K562 (cell line): ENCODE data around the gene DSCAM. TPM values are rescaled to one million over a fixed set of nuclear protein-coding genes. Genes with fewer than 3 reads are reported as not detected.

Experiments used
- ATAC-seq: fragments of 200-7000 bp; cut with Tn5 transposase; 3 replicates; pipeline ENCODE4 v1.9.1; 2020; ENCODE audit warnings: moderate library complexity
- BruUV-seq: library from RNA; stranded (reverse); fragments of 400-500 nt; replicated peaks from 2 replicates; lab custom pipeline; 2021; lab: Mats Ljungman, UMichigan
- CTCF ChIA-PET: fragments of 300-600 bp; formaldehyde crosslinking; extraction: SDS; loops from one replicate; lab custom pipeline; 2021; ENCODE audit warnings: low intra/inter-chr PET ratio; lab: Yijun Ruan, JAX
- POLR2A ChIA-PET: fragments of 300-600, 350-650 bp; sonication (Branson Sonifier 250); formaldehyde crosslinking; extraction: SDS; loops from one replicate; lab custom pipeline; 2021; ENCODE audit warnings: antibody characterized with exemption, inconsistent platforms; lab: Yijun Ruan, JAX
- DNase-seq, 4 experiments: peaks; one replicate each; pipeline versions ENCODE4 v3.0.0 to v3.0.0-alpha.2; 2011 to 2018; ENCODE audit warnings: low spot score in 3 of 4, mixed read lengths in 3 of 4; ENCODE audit errors: extremely low read depth in 1 of 4
- FAIRE-seq: peaks from 2 replicates; lab custom pipeline; 2011; peaks lifted over from hg19 to GRCh38; lab: Jason Lieb, UNC
- H2AFZ ChIP-seq: 2 replicates; pipeline ENCODE4 v1.6.0; 2011; ENCODE audit warnings: low read depth, low read length, control low read depth, inconsistent platforms
- H3K27ac ChIP-seq: fragments of 200-600 bp; 3 replicates; pipeline ENCODE4 v1.8.0; 2011; ENCODE audit warnings: low read depth, mild to moderate bottlenecking, control low read depth, inconsistent platforms, low read length, moderate library complexity, mixed read lengths; ENCODE audit errors: extremely low read depth
- H3K27me3 ChIP-seq, 2 experiments: fragments of 300-600 bp in 1 of 2; 2 replicates in 1 of 2; 3 replicates in 1 of 2; pipeline versions ENCODE4 v1.6.0 to v1.8.0; 2011; ENCODE audit warnings: inconsistent platforms in 2 of 2, low read length in 2 of 2, mild to moderate bottlenecking in 1 of 2, mixed read lengths in 1 of 2, moderate library complexity in 1 of 2; ENCODE audit not compliant: control insufficient read depth in 2 of 2, insufficient read depth in 2 of 2
- H3K36me3 ChIP-seq: fragments of 300-600 bp; 3 replicates; pipeline ENCODE4 v1.8.0; 2011; ENCODE audit warnings: mild to moderate bottlenecking, low read length, inconsistent platforms; ENCODE audit not compliant: control insufficient read depth, insufficient read depth
- H3K4me1 ChIP-seq, 2 experiments: fragments of 200-600 bp in 1 of 2; replicated peaks in 1 of 2; 2 replicates in 1 of 2; 3 replicates in 1 of 2; pipeline versions ENCODE4 v1.5.1 to v1.8.0; 2011; ENCODE audit warnings: inconsistent platforms in 2 of 2, low read length in 2 of 2, mild to moderate bottlenecking in 1 of 2, mixed read lengths in 1 of 2, moderate library complexity in 1 of 2; ENCODE audit not compliant: control insufficient read depth in 2 of 2, insufficient read depth in 2 of 2
- H3K4me2 ChIP-seq: 2 replicates; pipeline ENCODE4 v1.6.1; 2011; ENCODE audit warnings: low read length, control low read depth, inconsistent platforms, mixed read lengths; ENCODE audit not compliant: insufficient read depth
- H3K4me3 ChIP-seq: fragments of 200-600 bp; sonication (generic), shearing (Covaris generic); 2 replicates; pipeline ENCODE4 v1.5.1; 2016; ENCODE audit warnings: control low read depth, inconsistent platforms
- H3K79me2 ChIP-seq: fragments of 200-600 bp; 3 replicates; pipeline ENCODE4 v1.8.0; 2011; ENCODE audit warnings: low read length, inconsistent platforms; ENCODE audit not compliant: control insufficient read depth, insufficient read depth
- H3K9ac ChIP-seq, 2 experiments: 2 replicates each; pipeline versions ENCODE4 v1.6.0 to v1.6.1; 2011; ENCODE audit warnings: low read depth in 2 of 2, low read length in 2 of 2, control low read depth in 1 of 2, inconsistent platforms in 1 of 2, mild to moderate bottlenecking in 1 of 2, mixed read lengths in 1 of 2; ENCODE audit not compliant: insufficient read depth in 1 of 2
- H3K9me1 ChIP-seq: one replicate; pipeline ENCODE4 v1.6.0; 2011; ENCODE audit warnings: inconsistent platforms, mild to moderate bottlenecking, low read length, moderate library complexity; ENCODE audit not compliant: control insufficient read depth, insufficient read depth
- H3K9me3 ChIP-seq: replicated peaks from 2 replicates; pipeline ENCODE4 v1.5.1; 2011; ENCODE audit warnings: low read depth, low read length, inconsistent platforms; ENCODE audit not compliant: control insufficient read depth, insufficient read depth
- H4K20me1 ChIP-seq: replicated peaks from 2 replicates; pipeline ENCODE4 v1.6.1; 2011; ENCODE audit warnings: low read length, inconsistent platforms, mixed read lengths; ENCODE audit not compliant: control insufficient read depth, insufficient read depth
- ARID1B ChIP-seq: fragments of 450-650 bp; IDR thresholded peaks from 2 replicates; pipeline ENCODE4 v1.6.1; 2016; ENCODE audit warnings: antibody characterized with exemption, mild to moderate bottlenecking, inconsistent platforms
- BRF1 ChIP-seq: IDR thresholded peaks from 3 replicates; pipeline ENCODE4 v1.6.1; 2011; ENCODE audit warnings: borderline replicate concordance, mild to moderate bottlenecking; ENCODE audit not compliant: insufficient read length; ENCODE audit errors: extremely low read depth
- CCAR2 ChIP-seq: fragments of 200-400 bp; formaldehyde crosslinking; IDR thresholded peaks from 2 replicates; pipeline ENCODE4 v1.6.1; 2017; ENCODE audit warnings: mild to moderate bottlenecking, low read depth, low read length
- DLX4 ChIP-seq: fragments of 250-450 bp; sonication (Bioruptor Pico); IDR thresholded peaks from 2 replicates; pipeline ENCODE4 v1.6.1; 2021; ENCODE audit warnings: mild to moderate bottlenecking
- E2F3 ChIP-seq: fragments of 250-450 bp; sonication (Bioruptor Pico); IDR thresholded peaks from 2 replicates; pipeline ENCODE4 v1.4.0; 2020; ENCODE audit warnings: mild to moderate bottlenecking
- ERF ChIP-seq: fragments of 450-650 bp; formaldehyde crosslinking; IDR thresholded peaks from 2 replicates; pipeline ENCODE4 v1.4.0; 2020; ENCODE audit warnings: mild to moderate bottlenecking, mixed read lengths
- GATA2 ChIP-seq: sonication (generic); formaldehyde crosslinking; IDR thresholded peaks from 2 replicates; pipeline ENCODE4 v1.4.0; 2020; ENCODE audit warnings: mild to moderate bottlenecking, missing genetic modification reagents
- HDAC8 ChIP-seq: fragments of 450-650 bp; IDR thresholded peaks from 2 replicates; pipeline ENCODE4 v1.6.1; 2016; ENCODE audit warnings: mild to moderate bottlenecking, missing genetic modification characterization, moderate library complexity, missing compliant biosample characterization
- KDM4B ChIP-seq, 2 experiments: fragments of 450-650 bp in 1 of 2; sonication (generic) in 1 of 2; IDR thresholded peaks; 2 replicates each; pipeline ENCODE4 v1.6.1; 2016 to 2017; ENCODE audit warnings: borderline replicate concordance in 2 of 2, antibody characterized with exemption in 1 of 2, low read depth in 1 of 2, mild to moderate bottlenecking in 1 of 2
- LEF1 ChIP-seq: fragments of 450-650 bp; IDR thresholded peaks from 2 replicates; pipeline ENCODE4 v1.6.1; 2016; ENCODE audit warnings: mild to moderate bottlenecking
- NFE2 ChIP-seq: IDR thresholded peaks from 2 replicates; pipeline ENCODE4 v1.6.1; 2014; ENCODE audit warnings: antibody characterized with exemption, low read depth
- NR2C1 ChIP-seq, 2 experiments: fragments of 450-650 bp; IDR thresholded peaks; 2 replicates each; pipeline ENCODE4 v1.6.1; 2017; ENCODE audit warnings: mild to moderate bottlenecking in 2 of 2, antibody characterized with exemption in 1 of 2, inconsistent platforms in 1 of 2, missing compliant biosample characterization in 1 of 2, missing genetic modification characterization in 1 of 2
- NR3C1 ChIP-seq: sonication (generic); formaldehyde crosslinking; IDR thresholded peaks from 2 replicates; pipeline ENCODE4 v1.8.1; 2022; ENCODE audit warnings: missing genetic modification reagents
- PHF21A ChIP-seq: fragments of 450-650 bp; IDR thresholded peaks from 2 replicates; pipeline ENCODE4 v1.6.1; 2017; ENCODE audit warnings: low read depth, borderline replicate concordance
- POLR3A ChIP-seq: IDR thresholded peaks from 2 replicates; pipeline ENCODE4 v1.6.1; 2011; ENCODE audit warnings: borderline replicate concordance, mild to moderate bottlenecking, moderate library complexity; ENCODE audit not compliant: insufficient read length, insufficient read depth; ENCODE audit errors: extremely low read depth
- POU5F1 ChIP-seq: fragments of 150-350 bp; IDR thresholded peaks from 2 replicates; pipeline ENCODE4 v1.6.1; 2014; ENCODE audit warnings: borderline replicate concordance, low read length, low read depth, mild to moderate bottlenecking; ENCODE audit not compliant: partially characterized antibody
- RB1 ChIP-seq: fragments of 450-650 bp; IDR thresholded peaks from 2 replicates; pipeline ENCODE4 v1.6.1; 2017; ENCODE audit warnings: low read depth, mild to moderate bottlenecking
- RHOXF2B ChIP-seq: fragments of 250-450 bp; sonication (Bioruptor Pico); conservative IDR thresholded peaks from 2 replicates; pipeline ENCODE4 v1.5.1; 2021
- ZBTB8A ChIP-seq: fragments of 450-650 bp; IDR thresholded peaks from 2 replicates; pipeline ENCODE4 v1.6.1; 2018; ENCODE audit warnings: mild to moderate bottlenecking, moderate library complexity; ENCODE audit not compliant: partially characterized antibody
- WGBS: fragments of 100-300 bp; shearing (Covaris generic); methylation state at CpG from one replicate; pipeline ENCODE4 v1.1.6; 2016; ENCODE audit warnings: low coverage, mixed read lengths; ENCODE audit not compliant: insufficient coverage; ENCODE audit errors: missing lambda C conversion rate; 5-methylcytosine and 5-hydroxymethylcytosine counted together
- in situ Hi-C: fragments of 300-500 bp; cut with MboI; formaldehyde crosslinking; loops from 4 replicates; pipeline ENCODE4 v1.15.0; 2018; ENCODE audit warnings: inconsistent platforms, mixed read lengths
- intact Hi-C: fragments of 100-400 bp; cut with micrococcal nuclease; formaldehyde crosslinking; loops from 2 replicates; pipeline ENCODE4 v1.14.2; 2022
- polyA plus RNA-seq, 8 experiments: library from polyadenylated mRNA; depleted of rRNA in 4 of 8; stranded (reverse) in 5 of 8; unstranded in 3 of 8; fragments of >200 nt; fragmentation: Nextera tagmentation in 2 of 8; fragmentation: Illumina TruSeq in 1 of 8; extraction: Ambion mirVana in 2 of 8; extraction: Trizol in 1 of 8; gene quantifications; 2 replicates each; pipeline versions ENCODE4 v1.2.1 to v1.2.3, GENCODE V29; 2011 to 2014; ENCODE audit warnings: inconsistent platforms in 1 of 8, missing spikeins in 1 of 8
- total RNA-seq, 7 experiments: library from RNA; depleted of rRNA in 6 of 7; stranded (reverse); fragments of >200 nt in 6 of 7; fragmentation: Illumina TruSeq in 2 of 7; extraction: Trizol in 2 of 7; gene quantifications; 2 replicates each; pipeline versions ENCODE4 v1.2.1 to v1.2.3, GENCODE V29; 2011 to 2021; ENCODE audit warnings: low replicate concordance in 1 of 7
- TF ChIP-seq, protein P1 (sequence below): fragments of 450-650 bp; IDR thresholded peaks from 2 replicates; pipeline ENCODE4 v1.6.1; 2018; ENCODE audit warnings: mild to moderate bottlenecking, low read depth; ENCODE audit not compliant: partially characterized antibody

DSCAM gene
- total and polyA plus RNA-seq, 9 of the 15 experiments (the other 6 are each of a cell fraction or from before 2014, with no cell fraction given) = not detected

GRCh38 chr21:40051801-40052200 lies 795.2 kb downstream of the DSCAM start:
- H3K9me1 ChIP-seq = no peaks in the 10 kb centered on the region
- no peak overlapping the region for H3K4me2 ChIP-seq
- BruUV-seq = no TSS peak
- no peak overlapping the region for H3K9ac ChIP-seq
- intact Hi-C loops (no loop called here), in situ Hi-C loops (no loop called here)
- POLR2A ChIA-PET = interaction anchor here (1.4 kb wide), 1 partner anchor 12 kb away, joined by 4 read pairs; no protein-coding TSS in a partner anchor
- ATAC-seq (no peak), FAIRE-seq (no peak), DNase-seq (no peak)
- no peaks in the 10 kb centered on the region for H3K36me3 ChIP-seq
- H2AFZ ChIP-seq = no peak overlapping the region
- H3K9me3 ChIP-seq = no peaks in the 10 kb centered on the region
- H4K20me1 ChIP-seq = no peaks in the 10 kb centered on the region
- no peaks in the 10 kb centered on the region; a peak in 1 of 5 replicates for H3K27me3 ChIP-seq
- TF ChIP-seq CCAR2 (no peak), NR2C1 (IDR thresholded peaks at IDR 0.05) (no peak), NR2C1 (tag; IDR thresholded peaks at IDR 0.05) (no peak), POU5F1 (no peak), KDM4B (IDR thresholded peaks at IDR 0.05; ENCODE audit: borderline replicate concordance in 2 of 2, low read depth in 1 of 2) (no peak), LEF1 (no peak), RB1 (no peak), GATA2 (no peak), NFE2 (no peak), NR3C1 (no peak), E2F3 (no peak), ERF (CRISPR knock-in tag) (no peak), DLX4 (no peak), HDAC8 (tag) (no peak), RHOXF2B (CRISPR knock-in tag) (no peak), BRF1 (no peak), ARID1B (no peak), POLR3A (no peak), ZBTB8A (no peak), PHF21A (no peak)
- TF ChIP-seq, protein P1, sequence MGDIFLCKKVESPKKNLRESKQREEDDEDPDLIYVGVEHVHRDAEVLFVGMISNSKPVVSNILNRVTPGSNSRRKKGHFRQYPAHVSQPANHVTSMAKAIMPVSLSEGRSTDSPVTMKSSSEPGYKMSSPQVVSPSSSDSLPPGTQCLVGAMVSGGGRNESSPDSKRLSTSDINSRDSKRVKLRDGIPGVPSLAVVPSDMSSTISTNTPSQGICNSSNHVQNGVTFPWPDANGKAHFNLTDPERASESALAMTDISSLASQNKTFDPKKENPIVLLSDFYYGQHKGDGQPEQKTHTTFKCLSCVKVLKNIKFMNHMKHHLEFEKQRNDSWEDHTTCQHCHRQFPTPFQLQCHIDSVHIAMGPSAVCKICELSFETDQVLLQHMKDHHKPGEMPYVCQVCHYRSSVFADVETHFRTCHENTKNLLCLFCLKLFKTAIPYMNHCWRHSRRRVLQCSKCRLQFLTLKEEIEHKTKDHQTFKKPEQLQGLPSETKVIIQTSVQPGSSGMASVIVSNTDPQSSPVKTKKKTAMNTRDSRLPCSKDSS = no peak
- H3K27ac ChIP-seq = no peak overlapping the region
- WGBS = 2% methylated on average over 11 of the region's 11 CpGs
- H3K79me2 ChIP-seq = no peaks in the 10 kb centered on the region
- H3K4me3 ChIP-seq = no peak overlapping the region
- CTCF ChIA-PET = no interaction called here
- no peaks in the 10 kb centered on the region for H3K4me1 ChIP-seq
